ENCODE measurements around the gene SIX1. TPM values are rescaled to one million over a fixed set of nuclear protein-coding genes. Genes with fewer than 3 reads are reported as not detected.

The SIX1 gene
- total RNA-seq, 2 donors from 2014 or later, result 23.5 to 25.0 TPM

GRCh38 chr14:60632777-60633176, 16.5 kb downstream of the SIX1 start:
- TF ChIP-seq CTCF (IDR thresholded peaks at IDR 0.05), result no peak
- peak; percentile 3 for TF ChIP-seq POLR2AphosphoS5 (IDR thresholded peaks at IDR 0.05)
- TF ChIP-seq POLR2A (IDR thresholded peaks at IDR 0.05), result no peak
- 35% methylated on average over 2 of the region's 2 CpGs for WGBS

GRCh38 chr14:60632257-60632656, 17.0 kb downstream of the SIX1 start:
- Histone ChIP-seq H3K36me3 (no peaks in the 10 kb centered on the region), H3K9me3 (no peaks in the 10 kb centered on the region), H3K27ac (no peak overlapping the region), H3K4me3 (no peak overlapping the region), H3K27me3 (replicated peaks; ENCODE audit: insufficient read depth) (no peaks in the 10 kb centered on the region), H3K4me1 (replicated peaks) (no peaks in the 10 kb centered on the region)
- TF ChIP-seq POLR2AphosphoS5 (IDR thresholded peaks at IDR 0.05), result no peak
- TF ChIP-seq CTCF (IDR thresholded peaks at IDR 0.05), result no peak
- TF ChIP-seq POLR2A (IDR thresholded peaks at IDR 0.05), result no peak
- intact Hi-C loops (cut with DNase I), result no loop called here
- 70% methylated on average over 3 of the region's 3 CpGs for WGBS
- DNase-seq (ENCODE audit: low spot score), result no peak

More at GRCh38 chr14:60632777-60633176, 16.5 kb downstream of the SIX1 start:
- Histone ChIP-seq H3K27me3 (replicated peaks; ENCODE audit: insufficient read depth) (no peaks in the 10 kb centered on the region), H3K27ac (no peak overlapping the region), H3K9me3 (no peaks in the 10 kb centered on the region), H3K4me3 (no peak overlapping the region), H3K36me3 (no peaks in the 10 kb centered on the region), H3K4me1 (replicated peaks) (peaks cover 2% of the 10 kb centered on the region)
- intact Hi-C loops (cut with DNase I), result no loop called here
- DNase-seq (ENCODE audit: low spot score), result no peak

- 47% methylated on average over 2 of the region's 2 CpGs for WGBS
- no peaks in the 10 kb centered on the region for H3K36me3 ChIP-seq
- intact Hi-C loops (cut with DNase I), result no loop called here
Observed at GRCh38 chr14:60631842-60632241, 17.4 kb downstream of the SIX1 start.

GRCh38 chr14:60630129-60630528, 19.1 kb downstream of the SIX1 start:
- DNase-seq (ENCODE audit: low spot score), result no peak
- H3K27ac ChIP-seq, result no peak overlapping the region
- intact Hi-C loops (cut with DNase I), result no loop called here
- no peak for TF ChIP-seq POLR2AphosphoS5 (IDR thresholded peaks at IDR 0.05)
- TF ChIP-seq POLR2A (IDR thresholded peaks at IDR 0.05), result no peak
- TF ChIP-seq CTCF (IDR thresholded peaks at IDR 0.05), result no peak
- H3K27me3 ChIP-seq (replicated peaks; ENCODE audit: insufficient read depth), result no peaks in the 10 kb centered on the region
- H3K4me3 ChIP-seq, result no peak overlapping the region
- H3K36me3 ChIP-seq, result no peaks in the 10 kb centered on the region
- no peaks in the 10 kb centered on the region for H3K9me3 ChIP-seq
- H3K4me1 ChIP-seq (replicated peaks), result no peaks in the 10 kb centered on the region

More at GRCh38 chr14:60631842-60632241, 17.4 kb downstream of the SIX1 start:
- Histone ChIP-seq H3K9me3 (no peaks in the 10 kb centered on the region), H3K4me3 (no peak overlapping the region), H3K27me3 (replicated peaks; ENCODE audit: insufficient read depth) (no peaks in the 10 kb centered on the region), H3K27ac (peak overlapping the region in 1 of 2 donors; percentile 4), H3K4me1 (replicated peaks) (no peaks in the 10 kb centered on the region)
- TF ChIP-seq POLR2AphosphoS5 (IDR thresholded peaks at IDR 0.05) (no peak), POLR2A (IDR thresholded peaks at IDR 0.05) (no peak)
- no peak for DNase-seq (ENCODE audit: low spot score)

- Histone ChIP-seq H3K36me3 (no peaks in the 10 kb centered on the region), H3K4me1 (replicated peaks) (no peaks in the 10 kb centered on the region), H3K27ac (no peak overlapping the region), H3K4me3 (no peak overlapping the region), H3K27me3 (replicated peaks; ENCODE audit: insufficient read depth) (no peaks in the 10 kb centered on the region), H3K9me3 (no peaks in the 10 kb centered on the region)
- 41% methylated on average over 1 of the region's 1 CpG for WGBS
- TF ChIP-seq POLR2A (IDR thresholded peaks at IDR 0.05) (no peak), CTCF (IDR thresholded peaks at IDR 0.05) (no peak), POLR2AphosphoS5 (IDR thresholded peaks at IDR 0.05) (no peak)
- intact Hi-C loops (cut with DNase I), result no loop called here
- DNase-seq (ENCODE audit: low spot score), result no peak
Observed at GRCh38 chr14:60628892-60629291, 20.4 kb downstream of the SIX1 start.
